ENCODE measurements around the gene NPAS3. TPM values are rescaled to one million over a fixed set of nuclear protein-coding genes. Genes with fewer than 3 reads are reported as not detected.

NPAS3 gene
- total RNA-seq, 1 donor from 2014 or later = 4.9 TPM

DNA sequence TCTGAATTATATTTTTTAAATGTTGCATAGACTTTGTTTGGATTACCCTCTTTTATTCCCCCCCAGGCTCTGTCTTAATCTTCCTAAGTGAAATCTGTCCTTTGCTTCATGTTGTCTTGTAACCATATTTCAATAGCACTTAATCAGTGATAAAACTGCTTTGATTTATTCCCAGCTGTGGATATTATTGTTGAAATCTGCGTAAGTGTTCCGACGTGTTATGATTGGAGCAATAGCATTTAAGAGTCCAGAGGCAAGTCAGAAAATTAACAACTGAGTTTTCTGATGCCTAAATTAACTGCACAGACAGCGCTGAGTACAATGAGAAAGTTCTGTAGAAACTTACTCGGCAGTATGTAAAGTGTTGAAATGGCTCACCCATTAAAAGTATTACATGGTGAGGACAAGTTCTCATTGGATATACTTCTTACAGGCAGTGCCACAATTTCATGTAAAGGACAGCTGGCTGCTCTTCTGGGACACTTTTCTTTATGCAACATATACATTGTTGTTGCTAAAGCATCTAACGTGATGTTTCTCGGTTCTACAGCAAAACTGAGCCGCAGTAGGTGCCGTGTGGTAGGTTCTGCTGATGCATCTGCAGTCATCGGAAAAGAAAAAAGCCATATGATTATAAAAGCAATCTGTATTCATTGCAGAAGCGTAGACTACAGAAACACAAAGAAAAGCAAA lies 511.2 kb downstream of the NPAS3 start:
- DNase-seq (ENCODE audit: low spot score) = no peak
- intact Hi-C loops (cut with DNase I) = no loop called here

DNA sequence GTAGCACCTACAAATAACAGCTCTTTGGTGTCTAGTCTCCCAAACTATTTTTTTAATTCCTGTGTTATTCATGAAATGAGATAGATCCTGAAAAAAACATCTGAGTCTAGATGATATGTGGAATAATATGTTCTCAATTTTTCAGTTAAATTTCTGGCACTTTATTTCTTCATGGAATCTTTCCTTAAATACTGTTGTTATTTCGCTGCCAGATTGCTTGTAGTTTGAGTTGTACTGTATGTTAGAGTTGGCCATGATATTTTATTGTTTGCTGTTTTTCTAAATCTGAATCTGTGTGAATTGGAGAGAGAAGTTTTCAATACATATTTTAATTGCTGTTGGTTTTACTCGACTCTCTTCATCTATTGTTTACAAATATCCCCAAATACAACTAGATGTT lies 511.7 kb downstream of the NPAS3 start:
- intact Hi-C loops (cut with DNase I) = no loop called here
- DNase-seq (ENCODE audit: low spot score) = no peak

DNA sequence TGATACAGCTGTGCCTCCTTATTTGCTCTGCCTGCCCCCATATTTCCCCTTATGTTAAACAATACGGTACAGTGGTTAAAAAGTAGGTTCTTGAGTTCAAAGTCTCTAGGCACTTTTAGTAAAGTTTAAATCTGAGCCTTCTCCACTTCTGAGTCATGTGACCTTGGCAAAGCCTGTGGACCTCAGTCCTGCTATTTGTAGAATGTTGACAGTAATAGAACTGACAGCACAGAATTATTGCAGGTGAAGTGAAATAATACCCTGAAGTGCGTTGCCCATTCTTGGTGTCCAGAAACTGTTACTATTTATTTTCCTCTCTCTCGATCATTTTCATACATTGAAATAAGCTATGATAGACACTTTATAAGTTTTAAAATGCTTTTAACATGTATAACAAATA lies 512.5 kb downstream of the NPAS3 start:
- DNase-seq (ENCODE audit: low spot score) = no peak
- intact Hi-C loops (cut with DNase I) = no loop called here

DNA sequence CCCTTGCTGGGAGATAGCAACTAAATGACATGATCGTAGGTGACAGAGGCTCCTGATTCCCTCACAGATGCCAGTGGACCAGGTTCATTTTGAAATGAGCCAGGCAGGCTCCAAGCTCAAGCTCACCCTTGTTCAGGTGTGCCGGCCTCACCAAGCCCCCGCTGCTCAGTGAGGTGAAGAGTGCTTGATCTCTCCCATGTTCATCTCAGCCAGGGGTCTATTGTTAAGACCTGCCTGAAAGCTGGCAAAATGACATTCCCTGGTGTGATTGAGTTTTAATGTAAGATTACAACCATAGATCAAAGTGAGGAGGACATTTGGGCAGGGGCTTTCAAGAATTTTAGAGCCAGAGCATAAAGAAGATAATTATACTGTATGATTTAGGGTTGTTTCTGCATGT lies 514.3 kb downstream of the NPAS3 start:
- intact Hi-C loops (cut with DNase I) = no loop called here
- no peak for DNase-seq (ENCODE audit: low spot score)

DNA sequence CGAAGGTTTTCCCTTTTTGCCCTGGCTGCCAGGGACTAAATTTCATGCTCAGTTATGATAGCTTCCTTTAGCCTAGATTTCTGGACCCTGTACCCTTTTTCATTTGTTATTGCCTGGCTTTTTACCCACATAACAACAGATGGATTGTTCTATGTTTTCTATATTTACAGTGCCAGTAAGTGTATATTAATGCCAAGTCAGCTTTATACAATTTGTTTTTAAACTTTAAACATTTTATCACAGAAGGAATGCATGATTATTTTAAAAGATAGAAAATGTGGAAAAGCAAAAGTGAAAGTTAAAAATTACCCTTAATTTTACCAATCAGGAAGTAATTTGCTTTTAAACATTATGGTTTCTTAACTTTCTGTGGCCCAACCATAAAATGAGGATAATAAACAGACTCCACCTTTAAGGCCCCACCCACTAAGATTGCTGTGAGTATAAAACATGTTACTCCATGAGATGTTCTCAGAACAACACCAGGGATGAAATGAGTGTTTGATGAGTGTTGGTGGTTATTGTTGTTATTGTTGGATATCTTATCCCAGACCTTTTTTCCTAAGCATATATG lies 515.4 kb downstream of the NPAS3 start:
- intact Hi-C loops (cut with DNase I) = no loop called here

DNA sequence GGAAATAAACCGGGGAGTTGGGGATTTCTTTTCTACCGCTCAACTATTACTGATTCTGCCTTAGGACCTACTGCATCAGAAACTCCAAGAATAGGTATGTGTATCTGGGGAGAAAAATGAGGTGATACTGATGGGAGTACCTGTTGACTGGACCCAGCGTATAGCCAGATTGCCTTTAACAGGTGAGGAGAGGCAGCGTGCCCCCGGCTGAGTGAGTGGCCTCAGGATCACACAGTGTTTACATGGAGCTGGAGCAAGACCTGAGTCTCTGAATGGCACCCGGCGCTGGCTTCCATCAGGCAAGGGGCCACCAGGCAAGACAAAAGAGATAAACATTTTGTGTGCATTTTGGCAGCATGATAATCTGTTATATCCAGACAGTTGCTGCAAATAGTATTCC lies 516.0 kb downstream of the NPAS3 start:
- intact Hi-C loops (cut with DNase I) = no loop called here

More for the DNA sequence above, 515.4 kb downstream of the NPAS3 start:
- no peak for DNase-seq (ENCODE audit: low spot score)

DNA sequence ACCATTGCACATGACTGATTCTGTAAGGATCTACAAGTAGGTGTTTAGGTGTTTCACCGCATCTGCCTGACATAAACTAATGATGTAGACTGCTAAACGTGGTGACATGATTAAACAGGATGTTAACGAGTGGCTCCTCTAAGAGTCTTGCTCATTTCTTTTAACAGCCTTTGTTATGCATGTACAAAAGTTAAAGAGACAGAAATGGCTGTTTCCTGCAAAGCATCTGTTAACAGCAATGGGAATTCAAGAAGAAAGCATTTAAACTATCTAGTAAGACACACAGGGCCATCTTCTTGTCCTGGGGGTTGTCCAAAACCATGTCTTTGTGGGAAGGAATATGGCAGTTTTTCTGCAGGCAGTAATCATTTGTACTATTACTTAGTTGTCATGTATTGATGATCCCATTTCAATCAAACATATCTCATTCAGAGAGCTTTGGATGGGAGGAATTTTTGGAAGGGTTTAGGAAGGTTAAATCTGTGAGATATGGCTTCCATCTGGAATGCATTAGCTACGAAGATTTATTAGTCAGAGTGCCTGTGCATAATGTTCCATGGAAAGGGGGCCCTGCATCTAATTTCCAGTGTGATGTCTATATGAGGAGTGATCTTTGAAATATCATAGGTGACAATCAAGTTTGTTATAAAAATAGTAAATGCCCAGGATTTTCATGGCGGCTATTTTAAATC lies 517.1 kb downstream of the NPAS3 start:
- intact Hi-C loops (cut with DNase I) = no loop called here
- no peak for DNase-seq (ENCODE audit: low spot score)

More for the DNA sequence above, 516.0 kb downstream of the NPAS3 start:
- no peak for DNase-seq (ENCODE audit: low spot score)

DNA sequence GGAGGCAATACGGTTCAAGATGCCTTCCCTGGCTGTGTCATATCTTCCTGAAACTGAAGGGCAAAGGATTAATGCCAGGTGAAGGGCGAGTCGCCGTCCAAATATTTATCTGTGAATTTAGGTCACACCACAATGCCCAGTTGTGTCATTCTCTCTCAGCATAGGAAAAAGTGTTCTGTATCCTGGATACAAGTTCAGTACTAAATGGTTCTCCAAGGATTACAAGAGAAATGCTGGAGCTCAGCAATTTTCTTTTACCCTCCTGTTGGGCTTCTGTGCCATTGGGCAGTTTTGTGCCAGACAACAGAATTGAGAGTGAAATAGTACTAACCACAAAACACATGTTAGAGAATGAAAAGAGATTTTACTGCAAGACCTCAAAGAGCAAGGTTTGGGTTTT lies 518.3 kb downstream of the NPAS3 start:
- intact Hi-C loops (cut with DNase I) = no loop called here
- DNase-seq (ENCODE audit: low spot score) = no peak

DNA sequence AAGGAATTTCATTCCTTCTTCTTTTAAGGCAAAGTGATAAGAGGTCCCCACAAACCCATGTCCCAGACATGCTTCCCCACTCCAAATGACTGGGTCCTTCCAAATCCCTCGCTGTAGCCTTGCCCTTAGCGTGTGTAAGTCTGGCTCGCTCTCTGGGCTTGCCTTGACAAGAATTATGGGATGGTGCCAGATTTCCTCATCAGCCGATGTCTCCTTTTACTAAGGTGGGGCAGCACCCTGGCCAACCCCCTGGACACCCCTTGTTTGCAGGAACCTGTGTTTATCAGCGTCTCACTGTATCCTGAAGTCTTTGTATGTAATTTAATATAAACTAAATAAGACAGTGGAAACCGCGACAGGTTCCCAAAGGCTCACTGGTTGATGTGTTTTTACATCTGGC lies 518.9 kb downstream of the NPAS3 start:
- no peak for DNase-seq (ENCODE audit: low spot score)
- intact Hi-C loops (cut with DNase I) = no loop called here

DNA sequence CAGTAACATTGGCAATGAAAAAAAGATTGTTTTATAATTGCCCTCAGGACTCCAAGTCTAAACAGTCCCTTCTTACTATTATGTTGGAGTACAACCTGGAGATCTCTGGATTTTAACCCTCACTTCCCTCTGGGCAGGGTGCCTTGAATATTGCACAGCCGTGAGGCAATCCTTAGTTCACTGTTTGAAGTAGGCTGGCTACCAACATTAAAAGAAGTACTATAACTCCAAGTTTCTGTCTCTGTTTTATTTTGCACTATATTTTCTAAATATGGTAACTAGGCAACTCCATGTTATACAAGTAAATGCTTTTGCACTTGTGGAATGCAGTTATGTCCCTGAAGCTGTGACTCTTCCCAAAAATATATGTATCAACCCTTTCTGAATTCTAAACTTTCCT lies 521.5 kb downstream of the NPAS3 start:
- DNase-seq (ENCODE audit: low spot score) = no peak
- intact Hi-C loops (cut with DNase I) = no loop called here

DNA sequence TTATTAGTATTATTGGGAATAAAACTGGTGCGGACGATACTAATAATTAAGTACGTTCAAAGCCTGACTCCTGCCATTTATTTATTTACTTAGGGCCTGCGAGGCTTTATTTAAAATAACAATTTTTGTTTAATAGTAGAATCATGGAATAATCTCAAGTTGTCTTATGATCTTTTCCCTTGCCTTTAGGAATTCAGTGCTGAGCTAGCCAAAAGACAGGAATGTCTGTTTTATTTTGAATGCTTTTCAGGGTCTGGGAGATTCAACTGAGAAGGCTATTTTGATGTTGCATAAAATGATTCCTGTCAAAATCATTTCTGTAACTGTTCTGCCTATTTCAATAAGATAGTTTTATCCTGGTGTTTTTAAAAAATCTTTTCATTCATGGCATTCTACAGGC lies 522.4 kb downstream of the NPAS3 start:
- DNase-seq (ENCODE audit: low spot score) = no peak
- intact Hi-C loops (cut with DNase I) = no loop called here

DNA sequence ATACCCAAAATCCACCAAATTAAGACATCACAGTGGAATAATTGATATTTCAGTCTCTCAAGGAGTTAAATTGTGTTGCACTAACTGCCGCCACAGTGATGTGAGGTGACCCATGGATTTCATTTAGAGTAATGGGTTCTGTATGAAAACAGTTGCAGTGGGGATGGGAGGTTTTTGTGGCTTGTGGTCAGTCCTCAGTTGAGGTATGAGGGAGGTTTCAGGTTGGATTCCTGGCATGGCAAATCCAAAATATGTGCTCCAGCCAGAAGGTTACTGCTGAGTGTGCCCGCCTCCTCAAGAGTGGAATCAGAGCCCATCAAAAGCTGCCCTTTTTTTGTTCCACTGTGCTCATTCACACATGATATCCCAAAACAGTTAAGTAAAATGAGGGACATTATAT lies 525.1 kb downstream of the NPAS3 start:
- intact Hi-C loops (cut with DNase I) = no loop called here
- DNase-seq (ENCODE audit: low spot score) = no peak

DNA sequence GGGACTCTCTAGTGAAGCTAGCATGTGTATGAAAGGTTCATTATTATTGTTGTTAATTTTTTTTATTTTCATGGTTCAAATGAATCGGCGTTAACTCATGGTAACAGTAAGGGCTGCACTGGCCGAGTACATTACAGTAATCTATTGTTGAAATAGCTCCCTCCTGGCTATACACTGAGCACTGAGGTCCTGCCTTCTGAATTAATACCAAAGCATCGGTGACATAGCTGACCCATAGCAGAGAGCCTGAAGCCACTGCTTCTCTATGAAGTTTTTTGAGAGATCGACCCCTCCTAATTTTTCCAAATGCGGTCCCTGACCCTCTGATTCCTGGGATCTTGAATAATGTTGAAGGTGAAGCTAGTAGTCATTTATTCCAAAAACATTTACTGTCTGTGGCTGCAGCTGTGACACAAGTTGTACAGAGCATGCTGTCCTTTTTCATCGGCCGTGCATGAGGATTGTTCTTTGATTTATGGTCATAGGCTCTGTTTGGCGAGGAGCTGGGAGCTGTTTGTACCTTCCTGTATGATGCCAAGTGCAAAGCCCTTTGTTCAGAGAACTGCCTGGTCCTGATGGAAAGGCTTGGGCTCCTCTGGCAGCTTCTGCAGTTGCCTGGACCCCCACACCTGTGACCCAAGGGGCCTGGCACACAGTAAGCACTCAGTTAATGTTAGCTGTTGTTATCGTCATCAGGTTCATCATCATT lies 525.7 kb downstream of the NPAS3 start:
- intact Hi-C loops (cut with DNase I) = no loop called here
- DNase-seq (ENCODE audit: low spot score) = no peak

DNA sequence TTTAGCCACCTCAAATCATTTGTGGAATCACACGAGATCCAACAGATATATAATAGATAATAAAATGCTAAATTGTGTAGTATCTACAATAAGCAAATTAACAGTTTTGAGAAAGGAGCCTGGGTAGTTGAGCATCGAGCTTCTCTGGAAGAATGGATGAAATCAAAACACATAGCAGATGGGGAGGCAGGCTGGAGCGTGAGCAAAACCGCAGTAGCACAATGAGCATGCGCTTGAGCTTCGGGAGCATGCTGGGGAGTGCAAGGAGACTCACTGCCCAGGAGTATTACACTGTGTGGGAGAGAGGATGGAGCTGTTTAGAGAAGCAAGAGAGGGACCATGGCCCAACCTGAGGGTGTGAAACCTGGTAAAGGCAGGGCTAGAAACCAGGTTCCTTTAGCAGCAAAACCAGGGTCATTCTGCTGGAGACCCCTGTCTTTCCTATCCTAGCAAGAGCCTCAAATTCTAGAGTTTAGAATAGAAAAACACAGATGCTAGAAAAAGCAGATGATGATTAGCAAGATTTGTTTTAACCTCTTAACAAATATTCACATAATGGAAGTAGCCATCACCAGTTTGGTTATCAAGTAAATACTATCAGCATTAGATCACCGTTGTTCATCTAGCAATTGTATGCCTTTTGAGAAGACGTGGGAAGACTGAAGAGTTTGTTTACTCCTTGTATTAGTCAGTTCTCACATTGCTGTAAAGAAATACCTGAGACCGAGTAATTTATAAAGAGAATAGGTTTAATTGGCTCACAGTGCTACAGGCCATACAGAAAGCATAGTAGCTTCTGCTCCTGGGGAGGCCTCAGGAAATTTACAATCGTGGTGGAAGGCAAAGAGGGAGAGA lies 527.4 kb downstream of the NPAS3 start:
- intact Hi-C loops (cut with DNase I) = no loop called here
- no peak for DNase-seq (ENCODE audit: low spot score)

DNA sequence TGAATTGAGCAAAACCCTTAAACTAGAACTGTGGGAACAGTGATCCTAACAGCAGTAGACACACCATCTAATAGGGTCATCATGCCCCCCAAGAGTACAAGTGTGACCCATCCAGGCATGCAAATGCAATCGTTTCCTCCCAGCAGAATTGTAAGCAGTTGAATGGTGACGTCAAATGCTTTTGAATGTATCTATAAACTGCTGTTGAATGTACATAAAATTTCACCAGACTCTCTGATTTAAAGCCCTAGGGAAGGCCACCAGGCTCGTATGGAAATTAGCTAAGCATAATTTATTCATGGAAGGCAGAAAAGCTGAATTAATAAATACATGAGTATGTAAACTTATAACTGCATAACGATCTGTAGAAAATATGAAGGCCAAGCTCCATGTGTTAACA lies 529.3 kb downstream of the NPAS3 start:
- intact Hi-C loops (cut with DNase I) = no loop called here
- DNase-seq (ENCODE audit: low spot score) = no peak

DNA sequence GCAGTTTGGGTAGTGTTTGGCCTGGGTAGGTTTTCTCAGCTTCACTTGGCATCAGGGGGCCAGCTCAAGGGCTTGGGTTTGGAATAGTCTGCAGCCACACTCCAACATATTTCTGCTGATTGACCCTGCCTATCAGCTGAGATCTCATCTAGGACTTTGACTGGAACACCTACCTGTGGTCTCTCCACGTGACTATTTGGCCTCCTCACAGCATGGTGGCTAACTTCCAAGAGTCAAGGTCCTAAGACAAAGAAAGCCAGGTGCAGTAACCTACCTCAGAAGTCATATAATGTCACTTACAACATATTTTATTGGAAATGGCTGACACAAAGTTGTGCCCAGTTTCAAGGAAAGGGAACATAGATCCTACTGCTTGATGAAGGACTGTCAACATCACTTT lies 531.2 kb downstream of the NPAS3 start:
- intact Hi-C loops (cut with DNase I) = no loop called here
- DNase-seq (ENCODE audit: low spot score) = no peak

DNA sequence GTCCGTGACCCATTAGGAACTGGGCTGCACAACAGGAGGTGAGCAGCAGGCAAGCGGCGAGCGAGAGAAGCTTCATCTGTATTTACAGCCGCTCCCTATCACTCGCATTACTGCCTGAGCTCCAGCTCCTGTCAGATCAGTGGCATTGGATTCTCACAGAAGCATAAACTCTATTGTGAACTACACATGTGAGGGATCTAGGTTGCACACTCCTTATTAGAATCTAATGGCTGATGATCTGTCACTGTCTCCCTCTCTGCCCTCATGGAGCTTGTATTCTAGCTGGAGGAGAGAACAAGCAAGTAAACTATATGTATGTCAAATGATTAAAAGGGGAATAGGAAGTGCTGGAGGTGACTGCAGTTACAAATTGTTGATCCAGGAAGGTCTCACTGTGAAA lies 533.1 kb downstream of the NPAS3 start:
- intact Hi-C loops (cut with DNase I) = no loop called here
- DNase-seq (ENCODE audit: low spot score) = no peak

DNA sequence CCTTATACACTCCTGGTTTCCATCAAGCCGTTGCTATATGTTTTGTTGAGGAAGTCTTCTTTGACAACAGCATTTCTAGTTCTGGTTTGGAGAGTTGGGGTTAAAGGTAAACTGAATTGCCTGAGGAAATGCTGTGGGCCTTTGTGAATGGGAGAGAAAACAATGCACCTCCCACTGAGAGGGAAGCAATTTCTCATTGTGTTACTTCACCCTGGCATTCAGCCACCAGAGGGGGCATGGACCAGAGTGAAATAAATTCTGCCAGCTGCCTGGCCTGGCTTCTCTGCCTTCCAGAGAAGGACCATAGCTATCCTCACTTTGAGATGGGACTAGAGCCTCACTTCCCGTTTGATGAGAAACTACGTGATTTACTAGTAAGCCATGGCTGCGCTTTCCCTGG lies 536.9 kb downstream of the NPAS3 start:
- intact Hi-C loops (cut with DNase I) = no loop called here

DNA sequence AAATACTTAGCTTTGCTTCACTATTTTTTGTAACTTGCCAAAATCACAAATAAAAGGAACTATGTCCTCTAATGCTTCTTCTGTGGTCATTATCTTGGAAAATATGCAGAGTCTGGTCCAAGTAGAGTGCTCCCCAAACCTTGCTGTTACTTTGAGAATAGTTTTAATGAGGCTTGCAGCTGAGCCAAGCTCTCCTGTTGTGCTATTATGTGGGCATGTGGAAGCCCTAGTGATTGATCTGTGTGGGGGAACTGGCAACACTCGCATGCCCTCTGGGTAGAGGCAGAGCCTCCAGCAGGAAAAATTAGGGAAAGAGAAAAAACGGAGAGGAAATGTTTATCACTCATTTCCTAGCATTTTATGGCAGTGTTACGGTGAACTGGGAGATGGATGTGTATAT lies 539.1 kb downstream of the NPAS3 start:
- intact Hi-C loops (cut with DNase I) = no loop called here
- no peak for DNase-seq (ENCODE audit: low spot score)

More for the DNA sequence above, 536.9 kb downstream of the NPAS3 start:
- no peak for DNase-seq (ENCODE audit: low spot score)
